Right forelimb (tissue), 1 donor: ENCODE measurements around the gene RGP1.
A peak's percentile ranks its signal among the peaks of the same experiment; 100 is the strongest.

Experiments
- DNase-seq: peaks from one replicate; pipeline ENCODE4 v3.0.0-alpha.2; 2018

Gene RGP1

DNA sequence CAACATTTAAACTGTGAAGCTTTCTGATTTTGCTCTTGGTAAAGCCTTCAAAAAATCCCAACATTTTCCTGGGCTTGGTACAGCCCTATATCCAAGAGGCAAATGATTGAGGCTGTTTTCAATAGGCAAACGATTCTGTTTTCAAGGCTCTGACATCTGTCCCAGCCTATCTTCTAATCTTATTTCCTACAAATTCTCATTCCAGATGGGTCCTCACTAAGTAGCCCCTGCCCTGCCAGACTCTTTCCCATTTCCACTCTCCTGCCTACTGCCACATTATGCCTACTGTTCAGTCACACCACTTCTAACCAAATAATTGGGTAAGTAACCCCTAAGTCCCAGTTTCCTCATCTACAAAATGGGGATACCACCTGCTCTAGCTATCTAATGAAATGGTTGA lies 3.5 kb upstream of the RGP1 start:
- DNase-seq: no peak

DNA sequence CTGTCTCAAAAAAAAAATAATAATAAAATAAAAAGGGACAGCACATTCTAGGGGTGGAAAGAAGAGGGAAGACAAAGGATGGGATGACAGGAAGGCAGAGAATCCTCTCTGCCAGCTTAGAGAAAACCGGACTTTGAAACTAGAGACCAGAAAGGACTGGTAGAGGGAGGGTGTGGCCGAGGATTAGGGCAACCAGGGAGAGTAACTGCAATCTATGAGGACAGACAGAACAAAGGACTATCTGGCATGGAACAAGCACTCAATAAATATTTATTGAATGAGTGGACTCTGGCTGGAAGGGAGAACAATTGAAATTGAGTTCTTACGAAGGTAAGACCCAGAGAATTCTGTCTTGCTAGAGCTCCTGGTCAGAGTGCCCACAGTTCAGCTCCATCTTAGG lies 2.5 kb upstream of the RGP1 start:
- DNase-seq: no peak

DNA sequence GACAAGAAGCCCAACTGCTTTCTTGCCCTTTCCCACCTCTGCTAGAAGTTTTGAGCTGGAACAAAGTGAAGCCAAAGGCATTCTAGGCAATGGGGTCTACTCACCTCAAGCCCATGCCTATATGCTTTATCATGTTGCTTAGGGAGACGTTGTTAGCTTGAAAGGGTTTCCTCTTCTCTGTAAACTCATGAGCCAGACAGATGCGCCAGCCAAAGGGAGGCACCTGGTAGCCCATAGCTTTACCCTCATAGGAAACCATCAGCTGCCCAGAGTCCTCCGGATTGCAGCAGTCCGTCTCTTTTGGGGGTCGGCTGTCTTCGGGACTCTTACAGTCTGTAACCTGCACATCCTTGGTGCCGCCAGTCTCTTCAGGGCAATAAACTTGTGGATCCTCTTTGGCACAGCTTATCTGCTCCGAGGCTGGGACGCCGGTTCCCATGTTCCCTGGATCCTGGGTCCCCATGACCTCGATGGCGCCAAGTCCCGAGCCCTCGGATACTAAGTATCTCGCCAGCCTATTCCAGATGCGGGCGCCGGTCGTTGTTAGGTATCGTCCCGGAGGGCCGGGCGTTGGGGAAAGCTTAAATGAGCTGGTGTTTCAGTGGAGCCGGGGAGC lies 737 bp upstream of the RGP1 start:
- DNase-seq: no peak

DNA sequence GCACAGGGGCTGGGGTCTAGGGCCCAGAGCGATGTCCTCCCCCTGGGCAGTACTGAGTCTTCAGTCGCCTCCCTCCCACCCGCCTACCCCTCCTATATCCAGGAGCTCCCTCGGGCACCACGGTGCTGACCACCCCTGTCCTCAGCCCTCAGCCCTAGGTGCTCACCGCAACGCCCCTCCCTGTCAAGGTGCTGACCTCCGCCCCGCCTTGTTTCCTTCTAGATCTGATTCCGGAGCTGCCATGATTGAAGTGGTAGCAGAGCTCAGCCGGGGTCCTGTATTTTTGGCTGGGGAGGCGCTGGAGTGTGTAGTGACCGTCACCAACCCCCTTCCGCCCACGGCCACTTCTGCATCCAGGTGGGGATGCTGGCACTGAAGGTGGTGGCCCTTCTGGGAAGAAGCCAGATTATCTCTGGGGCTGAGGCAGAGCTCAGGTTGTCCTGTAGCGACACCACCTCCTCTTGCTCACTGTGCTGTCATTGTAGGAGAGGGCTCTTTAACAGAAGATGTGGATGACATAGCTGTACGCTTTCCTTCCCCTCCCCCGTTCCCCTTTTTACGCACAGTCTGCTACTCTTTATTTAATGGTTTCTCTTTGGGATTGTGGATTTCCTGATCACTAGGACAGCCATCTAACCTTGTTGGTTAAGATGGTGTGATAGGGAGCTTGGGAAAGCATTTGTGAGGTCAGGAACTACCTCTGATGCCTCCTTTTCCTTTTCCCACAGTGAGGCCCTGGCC lies 598 bp downstream of the RGP1 start:
- no peak for DNase-seq

DNA sequence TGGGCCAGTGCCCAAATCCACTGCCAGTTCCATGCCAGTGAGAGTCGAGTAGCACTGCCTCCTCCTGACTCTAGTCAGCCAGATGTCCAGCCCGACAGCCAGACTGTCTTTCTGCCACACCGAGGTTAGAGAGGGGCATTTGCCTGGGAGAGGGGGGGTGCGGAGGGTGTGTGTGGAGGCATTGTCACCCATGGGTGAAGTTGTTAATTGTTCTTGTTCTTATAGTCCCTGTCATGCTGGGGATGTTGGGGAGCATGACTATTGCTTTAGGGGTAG lies 1.1 kb downstream of the RGP1 start:
- DNase-seq: no peak

DNA sequence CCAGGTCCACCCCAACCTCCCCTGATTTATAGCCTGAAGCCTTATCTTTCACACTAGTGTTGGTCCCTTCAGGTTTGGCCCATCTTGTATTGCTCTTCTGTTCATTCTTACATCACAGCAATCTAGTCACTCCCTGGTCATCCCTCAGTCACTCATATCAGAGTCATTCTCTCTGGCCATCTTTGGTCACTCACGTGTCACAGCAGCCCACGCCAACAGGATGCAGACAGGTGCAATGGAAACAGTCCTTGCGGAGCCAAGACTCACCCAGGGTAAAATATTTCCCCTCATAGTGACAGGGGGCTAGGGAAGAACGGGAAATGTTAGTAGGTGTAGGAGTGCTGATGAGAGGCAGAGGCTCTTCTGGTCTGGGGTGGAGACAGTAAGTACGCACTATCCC lies 4.4 kb downstream of the RGP1 start:
- no peak for DNase-seq

DNA sequence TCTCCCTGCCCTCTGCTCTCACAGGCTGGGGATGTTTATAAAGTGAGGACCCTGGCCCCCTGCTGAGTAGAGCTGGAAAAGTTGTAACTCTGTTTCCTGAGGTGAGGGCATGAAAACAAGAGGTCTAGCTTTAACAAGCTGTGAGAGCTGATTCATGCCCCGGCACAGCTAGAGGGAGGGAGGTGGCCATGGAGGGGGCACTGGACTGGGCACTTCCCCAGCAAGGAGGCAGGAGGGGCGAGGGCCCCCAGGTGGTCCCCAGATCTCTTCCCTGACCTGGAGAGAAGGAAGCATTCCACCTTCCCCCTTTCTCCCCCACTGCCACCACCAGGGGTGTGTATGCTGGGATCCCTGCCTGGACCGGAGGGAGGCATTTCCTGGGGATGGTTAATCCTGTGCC lies 5.2 kb downstream of the RGP1 start, which contains the start of gene MSMP:
Gene MSMP, minus strand, starts transcription at position 13 of the 400 bp plus-strand sequence. CDS start 147 bp downstream, outside the sequence.
- DNase-seq: no peak

DNA sequence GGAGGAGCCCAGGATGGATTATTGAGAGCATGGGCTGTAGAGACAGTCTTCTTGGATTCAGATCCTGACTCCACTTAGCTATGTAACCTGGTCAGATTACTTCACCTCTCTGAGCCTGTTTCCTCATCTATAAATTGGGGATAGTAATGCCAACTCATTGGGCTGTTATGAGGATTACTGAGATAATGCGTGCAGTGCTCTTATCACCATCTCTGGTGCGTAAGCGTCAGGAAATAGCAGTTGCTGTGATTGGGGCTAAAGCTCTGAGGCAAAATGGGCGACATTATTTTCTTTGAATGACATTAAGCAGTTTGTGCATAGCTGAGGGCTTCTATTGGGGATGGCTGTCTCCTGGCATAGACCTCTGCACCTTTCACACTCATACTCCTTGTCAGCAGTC lies 6.0 kb downstream of the RGP1 start:
- DNase-seq: no peak

DNA sequence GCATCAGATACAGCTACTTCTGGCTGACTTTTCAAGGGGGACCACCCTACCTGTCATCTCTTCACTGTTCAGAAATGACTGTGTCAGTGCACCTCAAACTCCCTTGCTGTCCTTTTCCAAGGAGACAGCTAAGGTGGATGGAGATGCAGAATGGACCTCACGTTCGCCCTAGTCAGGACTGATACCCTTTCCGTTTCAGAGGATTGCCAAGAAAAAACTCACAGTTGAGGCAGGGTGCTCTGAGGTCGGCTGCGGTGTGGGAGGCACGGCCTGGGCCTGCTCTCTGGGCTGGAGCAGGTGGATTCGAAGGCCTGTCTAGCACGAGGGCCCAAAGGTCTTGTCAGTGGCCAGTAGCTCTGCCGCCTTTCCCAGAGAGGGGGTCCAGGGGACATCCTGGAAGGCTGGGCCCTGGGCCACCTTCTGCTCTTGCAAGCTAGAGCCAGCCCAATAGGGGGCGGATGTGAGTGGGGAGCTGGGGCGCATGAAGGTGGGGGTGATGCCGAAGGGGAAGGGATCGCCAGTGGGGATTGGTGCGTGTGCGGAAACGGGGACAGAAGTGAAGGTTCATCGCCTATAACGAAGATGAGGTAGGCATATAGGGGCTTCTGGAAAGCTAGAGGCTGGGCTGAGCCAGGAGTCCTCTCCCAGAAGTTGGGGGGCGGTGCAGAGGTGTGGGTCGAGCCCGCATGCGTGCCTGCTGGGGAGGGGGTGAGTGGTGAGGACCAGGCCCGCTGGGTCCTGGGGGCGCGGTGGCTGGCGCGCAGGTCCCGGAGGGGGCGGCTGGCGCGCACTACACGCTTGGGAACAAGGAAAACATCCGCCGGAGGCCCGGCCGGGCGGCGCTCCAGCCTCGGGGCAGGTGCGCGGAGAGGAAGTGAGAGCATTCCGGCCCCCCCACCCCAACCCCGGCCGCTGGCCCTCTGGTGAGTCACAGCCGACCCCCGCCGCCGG lies 7.5 kb downstream of the RGP1 start:
- peak; percentile 82 for DNase-seq

DNA sequence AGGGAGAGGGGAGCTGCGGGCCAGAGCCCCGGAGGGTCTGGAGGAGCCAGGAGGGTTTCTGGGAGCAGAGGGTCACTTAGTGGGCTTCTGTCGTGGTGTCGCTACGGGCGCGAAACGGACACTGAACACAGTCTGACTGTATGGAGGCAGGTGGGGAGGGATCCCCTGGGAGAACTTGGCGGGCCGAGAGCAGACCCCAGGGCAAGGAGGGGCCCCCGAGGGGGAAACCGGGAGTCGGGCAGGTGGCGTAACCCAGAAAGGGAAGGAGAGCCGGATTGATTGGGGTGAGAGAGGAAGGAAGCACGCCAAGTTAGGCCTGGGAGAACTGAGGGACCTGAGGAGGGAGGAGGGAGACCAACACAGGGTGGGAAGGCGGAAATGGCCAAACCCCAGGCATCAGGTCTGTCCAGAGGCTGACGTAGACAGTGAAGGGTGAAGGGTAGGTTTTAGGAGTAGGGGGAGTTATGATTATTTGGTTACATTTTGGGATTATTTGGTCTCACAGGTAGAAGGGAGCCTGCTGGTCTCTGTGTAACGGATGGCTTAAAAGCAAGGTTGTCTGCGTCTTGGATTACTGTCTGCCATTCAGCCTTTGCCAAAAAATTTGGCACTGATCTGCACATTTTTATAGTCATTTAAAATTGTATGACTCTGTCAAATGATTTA lies 8.3 kb downstream of the RGP1 start:
- peak; percentile 67 for DNase-seq

DNA sequence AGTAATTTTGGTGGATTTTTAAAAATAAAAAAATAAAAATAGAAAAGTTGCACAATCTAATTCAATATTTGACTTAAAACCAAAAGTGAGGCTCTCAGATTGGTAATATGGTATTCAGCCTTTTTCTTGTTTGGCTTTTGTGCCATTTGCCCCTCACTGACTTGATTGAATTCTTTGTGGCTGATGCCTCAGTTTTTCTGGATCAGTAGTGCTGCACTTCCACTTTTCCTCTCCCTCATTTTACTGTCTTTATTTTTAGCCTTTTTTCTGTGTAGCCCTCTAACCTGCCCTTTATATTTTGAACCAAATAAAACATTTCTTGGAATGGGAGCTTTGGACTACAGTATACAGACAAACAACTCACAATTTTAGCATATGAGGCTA lies 8.8 kb downstream of the RGP1 start:
- DNase-seq: no peak

DNA sequence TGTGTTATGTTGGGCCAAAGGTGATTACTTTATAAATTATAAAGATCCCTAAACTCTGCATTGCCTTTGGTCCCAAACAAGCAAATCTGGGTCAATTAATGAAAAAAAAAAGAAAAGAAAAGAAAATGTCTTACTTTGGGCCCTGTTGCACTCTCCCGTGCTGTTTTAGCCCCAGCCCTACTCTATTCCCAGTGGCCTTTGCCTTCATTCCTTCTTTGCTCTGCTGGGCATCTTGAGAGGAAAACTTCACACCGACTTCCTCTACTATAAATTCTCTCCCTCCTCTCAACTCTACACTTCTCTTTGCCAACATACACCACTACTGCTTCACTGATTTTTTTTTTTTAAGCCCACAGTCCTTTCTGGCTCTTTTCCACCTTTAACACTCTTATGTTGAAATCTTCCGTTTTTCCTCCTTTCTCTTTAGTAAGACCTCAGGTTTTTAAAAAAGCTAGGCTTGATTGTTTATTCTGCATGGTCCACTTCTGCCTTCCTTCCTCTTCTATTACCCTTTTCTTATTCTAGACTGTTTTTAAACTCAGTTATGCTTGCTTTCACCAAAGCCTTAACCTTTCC lies 9.5 kb downstream of the RGP1 start:
- no peak for DNase-seq

DNA sequence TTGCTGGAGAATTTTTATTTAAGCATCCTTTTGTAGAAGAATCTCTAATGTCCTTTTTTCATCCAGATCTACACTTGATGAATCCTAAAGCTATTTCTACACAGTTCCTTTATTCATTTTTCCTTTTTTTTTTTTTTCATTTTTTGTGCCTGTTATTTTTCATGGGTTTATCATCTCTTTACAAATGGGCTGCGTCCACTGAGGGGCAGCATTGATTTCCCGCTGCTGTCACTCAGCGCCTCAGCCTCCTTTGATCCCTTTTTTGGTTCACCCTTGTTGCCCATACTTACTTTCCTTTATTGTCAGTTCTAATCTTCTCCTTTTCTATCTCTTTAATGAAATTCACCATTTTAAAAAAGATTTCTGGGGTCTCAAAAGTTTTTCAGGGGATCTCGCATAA lies 10.7 kb downstream of the RGP1 start:
- DNase-seq: no peak

DNA sequence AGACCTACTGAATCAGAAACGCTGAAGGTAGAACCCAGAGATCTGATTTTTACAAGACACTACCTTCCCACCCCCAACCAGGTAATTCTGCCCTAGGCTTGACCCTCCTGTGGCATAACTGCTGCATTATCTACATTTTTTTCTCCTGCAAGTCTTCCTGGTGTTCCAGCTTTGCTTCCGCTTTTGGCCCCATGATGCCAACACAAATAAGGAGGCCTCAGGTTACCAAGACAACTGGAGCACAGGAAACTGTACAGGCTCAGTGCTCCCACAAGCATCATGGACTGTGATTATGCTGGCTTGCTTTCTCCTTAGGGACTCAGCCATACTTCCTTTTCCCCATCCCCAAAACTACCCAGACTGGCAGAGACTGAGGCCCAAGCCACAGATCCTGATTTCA lies 11.6 kb downstream of the RGP1 start:
- no peak for DNase-seq

DNA sequence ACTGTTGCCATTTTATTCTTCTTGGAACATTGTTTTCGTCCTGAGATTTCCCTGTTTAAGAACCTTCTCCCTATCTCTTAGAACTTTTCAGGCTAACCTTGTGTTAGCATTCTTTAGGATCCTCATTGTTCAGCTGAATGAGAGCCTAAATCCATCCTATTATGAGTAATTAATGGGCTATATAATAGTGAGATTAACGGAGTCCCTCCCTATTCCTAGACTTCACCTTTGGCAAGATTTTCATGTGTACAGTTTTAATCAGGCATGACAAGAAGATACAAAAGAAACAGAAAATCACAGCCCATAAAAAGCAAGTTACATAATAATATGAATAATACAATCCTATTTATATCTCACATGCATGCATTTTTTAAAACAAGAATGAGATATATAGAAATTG lies 14.1 kb downstream of the RGP1 start:
- no peak for DNase-seq

DNA sequence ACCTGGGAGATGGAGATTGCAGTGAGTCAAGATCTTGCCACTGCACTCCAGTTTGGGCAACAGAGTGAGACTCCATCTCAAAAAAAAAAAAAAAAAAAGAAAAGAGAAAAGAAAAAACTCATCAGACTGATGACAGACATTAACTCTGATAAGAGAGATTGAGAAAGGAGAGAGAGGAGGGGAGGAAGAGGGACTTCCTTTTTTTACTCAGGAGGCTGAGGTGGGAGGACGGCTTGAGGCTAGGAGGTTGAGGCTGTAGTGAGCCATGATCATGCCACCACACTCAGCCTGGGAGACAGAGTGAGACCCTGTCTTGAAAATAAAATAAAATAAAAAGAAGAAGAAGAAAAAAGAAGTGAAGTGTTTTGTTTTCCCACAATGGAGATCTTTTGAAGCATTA lies 14.7 kb downstream of the RGP1 start:
- DNase-seq: no peak

DNA sequence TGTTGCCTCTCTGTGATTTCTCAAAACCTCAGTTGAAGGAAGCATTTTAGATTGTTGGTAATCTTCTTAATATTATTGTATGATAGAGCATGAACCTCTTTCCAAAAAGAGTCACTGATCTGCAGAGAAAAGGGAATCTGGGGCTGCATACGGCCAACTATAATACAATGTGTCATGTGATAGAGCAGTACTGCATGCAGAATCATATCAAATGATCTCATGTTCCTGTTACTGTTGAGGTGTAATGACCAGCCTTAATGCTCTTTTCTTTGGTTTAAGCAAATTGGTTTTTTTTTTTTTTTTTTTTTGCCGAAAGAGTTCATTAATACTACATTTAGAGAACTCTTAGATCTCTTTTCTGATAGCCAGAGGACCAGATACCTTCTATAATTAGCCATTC lies 17.9 kb downstream of the RGP1 start:
- no peak for DNase-seq

DNA sequence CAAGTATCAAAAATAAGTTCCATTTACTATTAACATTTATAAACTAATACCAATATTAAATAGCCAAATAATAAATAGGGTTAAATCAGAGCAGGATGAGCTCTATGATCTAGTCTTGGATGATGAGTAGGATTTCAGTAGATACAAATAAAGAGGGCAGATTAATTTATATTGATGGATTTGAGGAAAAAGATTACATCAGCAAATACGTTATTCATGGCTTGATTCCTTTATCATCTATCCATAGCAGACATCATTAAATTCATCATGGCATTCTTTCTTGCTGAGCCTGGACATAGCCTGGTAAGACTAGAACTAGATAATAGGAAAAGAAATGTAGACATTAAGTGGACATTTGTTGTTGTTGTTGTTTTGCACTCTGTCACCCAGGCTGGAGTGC lies 18.4 kb downstream of the RGP1 start:
- no peak for DNase-seq

DNA sequence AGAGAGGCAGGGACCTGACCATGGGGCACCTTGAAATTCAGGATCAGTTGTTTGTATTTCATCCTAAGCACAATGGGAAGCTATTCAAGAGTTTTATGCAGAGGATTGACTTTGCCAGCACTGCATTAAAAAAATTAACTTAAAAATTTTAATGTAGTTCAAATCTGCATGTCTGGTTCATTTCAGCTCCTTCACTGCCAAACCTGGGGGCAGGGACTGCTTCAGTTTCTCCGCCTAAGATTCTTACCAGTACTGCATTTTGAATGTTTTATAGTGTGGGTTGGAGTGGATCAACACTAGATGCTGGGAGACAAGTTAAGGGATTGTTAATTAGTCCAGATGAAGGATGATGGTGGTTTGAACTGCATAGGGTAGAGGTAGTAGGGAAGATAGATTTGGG lies 20.7 kb downstream of the RGP1 start:
- no peak for DNase-seq

DNA sequence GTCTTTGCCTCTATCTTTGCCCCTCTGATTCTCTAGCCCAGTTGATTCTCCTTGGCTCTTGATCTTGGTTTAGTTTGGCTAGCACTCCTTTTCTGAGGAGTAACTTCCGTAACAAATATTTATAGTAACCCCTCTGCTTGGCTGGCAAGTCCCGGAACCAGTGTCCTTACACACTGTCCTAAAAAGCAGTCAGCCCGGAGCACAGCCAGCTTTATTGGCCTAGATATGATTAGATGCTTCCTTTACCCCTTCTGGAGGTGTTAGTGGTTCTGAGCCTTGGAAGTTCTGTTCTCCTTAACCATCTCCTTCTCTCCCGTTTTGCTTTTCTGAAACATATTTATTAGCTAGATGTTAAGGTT lies 22.0 kb downstream of the RGP1 start:
- DNase-seq: no peak

DNA sequence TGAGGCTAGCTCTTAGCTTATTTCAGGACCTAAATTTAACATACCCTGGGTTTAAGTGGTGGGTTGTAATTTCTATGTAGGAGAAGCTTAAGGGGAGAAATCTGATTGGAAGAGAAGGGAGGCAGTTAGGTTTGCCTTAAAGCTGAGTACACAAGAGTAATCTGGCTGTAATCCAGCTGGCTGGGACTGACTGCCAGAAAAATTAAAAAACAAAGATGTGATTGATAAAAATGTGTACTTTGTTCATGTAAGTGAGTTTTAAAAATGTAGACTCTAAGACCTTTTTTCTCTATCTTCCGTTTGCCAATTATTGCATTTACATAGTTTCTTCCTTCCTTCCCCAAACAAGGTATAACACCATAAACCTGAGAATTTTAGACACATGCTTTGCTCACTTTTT lies 22.4 kb downstream of the RGP1 start:
- DNase-seq: no peak

DNA sequence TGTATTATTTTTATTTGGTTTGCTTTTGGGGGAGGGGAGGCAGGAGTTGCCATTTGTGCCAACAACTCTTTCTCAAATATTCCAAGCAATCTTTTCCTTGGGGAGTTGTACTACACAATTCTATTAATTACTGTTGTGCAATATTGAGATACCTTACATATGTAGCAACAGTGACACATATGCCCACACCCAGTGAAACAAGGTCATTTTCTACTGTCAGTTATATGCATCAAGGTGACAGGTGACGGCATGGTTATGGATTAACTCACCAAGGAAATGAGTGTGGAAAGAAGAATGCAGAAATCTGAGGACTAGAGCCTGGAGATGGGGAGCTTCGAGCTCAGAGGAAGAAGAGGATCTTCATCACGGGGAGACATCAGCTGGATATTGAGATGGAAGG lies 22.9 kb downstream of the RGP1 start:
- no peak for DNase-seq
